ENCODE data around the gene ZBTB3.

Gene ZBTB3

GRCh38 chr11:62725646-62726045 lies 28.3 kb downstream of the ZBTB3 start:
- TF ChIP-seq, protein P1, sequence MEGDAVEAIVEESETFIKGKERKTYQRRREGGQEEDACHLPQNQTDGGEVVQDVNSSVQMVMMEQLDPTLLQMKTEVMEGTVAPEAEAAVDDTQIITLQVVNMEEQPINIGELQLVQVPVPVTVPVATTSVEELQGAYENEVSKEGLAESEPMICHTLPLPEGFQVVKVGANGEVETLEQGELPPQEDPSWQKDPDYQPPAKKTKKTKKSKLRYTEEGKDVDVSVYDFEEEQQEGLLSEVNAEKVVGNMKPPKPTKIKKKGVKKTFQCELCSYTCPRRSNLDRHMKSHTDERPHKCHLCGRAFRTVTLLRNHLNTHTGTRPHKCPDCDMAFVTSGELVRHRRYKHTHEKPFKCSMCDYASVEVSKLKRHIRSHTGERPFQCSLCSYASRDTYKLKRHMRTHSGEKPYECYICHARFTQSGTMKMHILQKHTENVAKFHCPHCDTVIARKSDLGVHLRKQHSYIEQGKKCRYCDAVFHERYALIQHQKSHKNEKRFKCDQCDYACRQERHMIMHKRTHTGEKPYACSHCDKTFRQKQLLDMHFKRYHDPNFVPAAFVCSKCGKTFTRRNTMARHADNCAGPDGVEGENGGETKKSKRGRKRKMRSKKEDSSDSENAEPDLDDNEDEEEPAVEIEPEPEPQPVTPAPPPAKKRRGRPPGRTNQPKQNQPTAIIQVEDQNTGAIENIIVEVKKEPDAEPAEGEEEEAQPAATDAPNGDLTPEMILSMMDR (IDR thresholded peaks at IDR 0.05): no peak
- peaks cover 57% of the 10 kb centered on the region for H3K4me1 Mint-ChIP-seq
- H3K27me3 Mint-ChIP-seq (ENCODE audit: low read depth, poor library complexity): peaks cover 3% of the 10 kb centered on the region

DNA sequence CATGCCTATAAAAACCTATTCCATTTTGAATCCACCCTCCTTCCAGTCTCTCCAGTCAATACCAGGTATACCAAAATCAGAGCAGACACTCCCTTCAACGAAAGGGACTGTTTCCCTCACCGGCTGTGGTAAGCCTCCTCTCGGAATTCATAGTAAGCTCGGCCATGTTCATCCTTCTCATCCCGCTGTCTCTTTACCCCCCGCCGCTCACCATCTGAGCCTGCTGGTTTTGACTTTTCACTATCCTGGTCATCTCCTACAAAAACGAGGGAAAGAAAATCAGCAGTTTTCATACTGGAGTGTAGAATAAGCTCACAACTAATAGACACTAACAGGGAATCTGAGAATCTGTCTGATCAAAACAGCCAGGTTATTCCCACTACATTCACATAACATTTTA lies 29.8 kb downstream of the ZBTB3 start:
- peaks cover 47% of the 10 kb centered on the region for H3K4me1 Mint-ChIP-seq
- peak overlapping the region; percentile 98 for H3K4me3 Mint-ChIP-seq
- TF ChIP-seq, protein P1 (IDR thresholded peaks at IDR 0.05): no peak
- no peaks in the 10 kb centered on the region for H3K9me3 Mint-ChIP-seq
- DNase-seq: no peak
- H3K27ac Mint-ChIP-seq: peak overlapping the region; percentile 25
- peaks cover 58% of the 10 kb centered on the region for H3K36me3 Mint-ChIP-seq (ENCODE audit: low read depth)
- H3K27me3 Mint-ChIP-seq (ENCODE audit: low read depth, poor library complexity): peaks cover 3% of the 10 kb centered on the region

More at GRCh38 chr11:62725646-62726045, 28.3 kb downstream of the ZBTB3 start:
- Mint-ChIP-seq H3K36me3 (ENCODE audit: low read depth) (peaks cover 44% of the 10 kb centered on the region), H3K9me3 (no peaks in the 10 kb centered on the region), H3K4me3 (peak overlapping the region; percentile 98), H3K27ac (peak overlapping the region; percentile 97)
- DNase-seq: no peak

DNA sequence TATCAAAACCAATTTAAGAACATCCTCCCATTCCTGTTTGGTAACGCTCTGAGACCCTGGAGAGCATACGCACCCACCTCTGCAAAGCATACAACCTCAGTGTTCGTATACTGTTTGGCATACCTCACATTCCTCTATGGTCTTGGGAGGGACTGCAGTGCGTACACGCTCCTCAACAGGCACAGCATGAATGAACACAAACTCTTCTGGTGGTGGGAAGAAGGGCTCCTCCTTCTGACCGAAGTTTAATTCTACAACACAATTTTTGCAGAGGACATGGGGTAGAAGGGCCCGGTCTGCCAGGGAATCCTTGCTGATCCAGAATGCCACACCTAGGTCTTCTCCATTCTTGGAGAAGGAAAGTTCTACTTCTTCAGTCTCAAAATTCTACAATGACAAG lies 32.0 kb downstream of the ZBTB3 start:
- Mint-ChIP-seq H3K4me1 (peaks cover 39% of the 10 kb centered on the region), H3K9me3 (no peaks in the 10 kb centered on the region), H3K27ac (peak overlapping the region; percentile 32), H3K27me3 (ENCODE audit: low read depth, poor library complexity) (no peaks in the 10 kb centered on the region), H3K36me3 (ENCODE audit: low read depth) (peaks cover 77% of the 10 kb centered on the region), H3K4me3 (no peak overlapping the region)
- DNase-seq: no peak
- TF ChIP-seq, protein P1 (IDR thresholded peaks at IDR 0.05): no peak

- H3K27me3 Mint-ChIP-seq (ENCODE audit: low read depth, poor library complexity): no peaks in the 10 kb centered on the region
- DNase-seq: no peak
- TF ChIP-seq, protein P1 (IDR thresholded peaks at IDR 0.05): no peak
- H3K4me1 Mint-ChIP-seq: peaks cover 21% of the 10 kb centered on the region
- no peak overlapping the region for H3K27ac Mint-ChIP-seq
- H3K9me3 Mint-ChIP-seq: no peaks in the 10 kb centered on the region
- no peak overlapping the region for H3K4me3 Mint-ChIP-seq
- peaks cover 94% of the 10 kb centered on the region for H3K36me3 Mint-ChIP-seq (ENCODE audit: low read depth)
Measured at GRCh38 chr11:62719302-62719978, 34.5 kb downstream of the ZBTB3 start.

GRCh38 chr11:62716816-62717215 lies 37.1 kb downstream of the ZBTB3 start:
- peaks cover 92% of the 10 kb centered on the region for H3K36me3 Mint-ChIP-seq (ENCODE audit: low read depth)
- TF ChIP-seq, protein P1 (IDR thresholded peaks at IDR 0.05): no peak
- H3K9me3 Mint-ChIP-seq: no peaks in the 10 kb centered on the region
- no peak overlapping the region for H3K4me3 Mint-ChIP-seq
- H3K27ac Mint-ChIP-seq: no peak overlapping the region
- H3K27me3 Mint-ChIP-seq (ENCODE audit: low read depth, poor library complexity): no peaks in the 10 kb centered on the region
- no peak for DNase-seq
- peaks cover 17% of the 10 kb centered on the region for H3K4me1 Mint-ChIP-seq

DNA sequence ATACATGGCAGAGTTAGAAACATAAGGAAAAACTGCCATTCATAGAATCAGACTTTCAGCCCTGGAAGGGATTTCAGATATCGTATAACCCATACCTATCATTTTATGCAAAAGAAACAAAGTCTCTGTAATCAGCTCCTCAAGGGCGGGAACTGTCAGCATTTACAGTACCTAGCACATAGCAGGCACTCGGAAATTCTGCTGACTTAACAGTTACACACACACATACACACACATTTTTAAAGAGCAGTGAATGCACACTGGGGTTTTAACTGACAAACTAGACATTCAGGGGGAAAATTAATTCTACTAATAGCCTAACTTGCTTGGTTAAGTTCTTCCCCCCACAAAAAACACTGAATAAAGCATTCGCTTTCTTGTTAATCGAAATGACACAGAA lies 37.8 kb downstream of the ZBTB3 start:
- DNase-seq: no peak
- H3K4me3 Mint-ChIP-seq: no peak overlapping the region
- H3K4me1 Mint-ChIP-seq: peaks cover 17% of the 10 kb centered on the region
- peaks cover 91% of the 10 kb centered on the region for H3K36me3 Mint-ChIP-seq (ENCODE audit: low read depth)
- H3K27me3 Mint-ChIP-seq (ENCODE audit: low read depth, poor library complexity): no peaks in the 10 kb centered on the region
- TF ChIP-seq, protein P1 (IDR thresholded peaks at IDR 0.05): no peak
- no peak overlapping the region for H3K27ac Mint-ChIP-seq
- H3K9me3 Mint-ChIP-seq: no peaks in the 10 kb centered on the region

Measured in nephron progenitor cell (in vitro differentiated cells).